Karpas-422 (cell line): ENCODE measurements around the gene FAM43A. TPM values are rescaled to one million over a fixed set of nuclear protein-coding genes. Genes with fewer than 3 reads are reported as not detected.

Experiments
- DNase-seq: peaks from one replicate; pipeline ENCODE4 v3.0.0-alpha.2; 2015
- H2AFZ ChIP-seq: fragments of 200-600 bp; sonication (generic); 2 replicates; pipeline ENCODE4 v1.6.1; 2014; ENCODE audit warnings: antibody characterized with exemption, low read length, mixed read lengths
- H3K27ac ChIP-seq: fragments of 200-600 bp; sonication (generic); 2 replicates; pipeline ENCODE4 v1.5.1; 2014; ENCODE audit warnings: mild to moderate bottlenecking, low read length, moderate library complexity
- H3K27me3 ChIP-seq: fragments of 200-600 bp; sonication (generic); 2 replicates; pipeline ENCODE4 v1.6.1; 2014; ENCODE audit warnings: low read length, mixed read lengths
- H3K36me3 ChIP-seq: fragments of 200-600 bp; sonication (generic); 2 replicates; pipeline ENCODE4 v1.6.1; 2014; ENCODE audit warnings: low read length, mixed read lengths; ENCODE audit not compliant: insufficient read depth
- H3K4me1 ChIP-seq: fragments of 200-600 bp; sonication (generic); 2 replicates; pipeline ENCODE4 v1.6.1; 2014; ENCODE audit warnings: mild to moderate bottlenecking, low read length, mixed read lengths
- H3K4me2 ChIP-seq: fragments of 200-600 bp; sonication (generic); 2 replicates; pipeline ENCODE4 v1.6.1; 2014; ENCODE audit warnings: low read length, low read depth, mild to moderate bottlenecking; ENCODE audit not compliant: poor library complexity, severe bottlenecking
- H3K4me3 ChIP-seq: fragments of 200-600 bp; sonication (generic); 2 replicates; pipeline ENCODE4 v1.5.1; 2014; ENCODE audit warnings: mild to moderate bottlenecking, antibody characterized with exemption, low read length, mixed read lengths
- H3K79me2 ChIP-seq: fragments of 200-600 bp; sonication (generic); 2 replicates; pipeline ENCODE4 v1.6.1; 2014; ENCODE audit warnings: mild to moderate bottlenecking, low read length, mixed read lengths
- H3K9ac ChIP-seq: fragments of 200-600 bp; sonication (generic); 2 replicates; pipeline ENCODE4 v1.6.0; 2014; ENCODE audit warnings: low read length
- H3K9me2 ChIP-seq: fragments of 200-600 bp; sonication (generic), shearing (Covaris generic); replicated peaks from 2 replicates; pipeline ENCODE4 v1.6.0; 2014; ENCODE audit warnings: mild to moderate bottlenecking, low read length, moderate library complexity; ENCODE audit not compliant: insufficient read depth
- H3K9me3 ChIP-seq: fragments of 300-700, 200-600 bp; sonication (generic); 2 replicates; pipeline ENCODE4 v1.6.1; 2014; ENCODE audit warnings: low read length, mixed read lengths
- H4K20me1 ChIP-seq: fragments of 200-600 bp; sonication (generic); 2 replicates; pipeline ENCODE4 v1.6.1; 2014; ENCODE audit warnings: mild to moderate bottlenecking, antibody characterized with exemption, low read length, low read depth; ENCODE audit not compliant: insufficient read depth
- total RNA-seq: library from RNA; depleted of rRNA; stranded (reverse); fragments of >200 nt; shearing (Covaris generic); gene quantifications from 2 replicates; pipeline ENCODE4 v1.2.3, GENCODE V29; 2014; ENCODE audit warnings: low replicate concordance

FAM43A gene
- total RNA-seq, 1 experiment from 2014 or later, result 80.7 TPM

GRCh38 chr3:194654443-194654842 is 31.2 kb upstream of the FAM43A start:
- Histone ChIP-seq H3K4me2 (no peak overlapping the region), H3K36me3 (peaks cover 63% of the 10 kb centered on the region), H3K27ac (no peak overlapping the region)

GRCh38 chr3:194657439-194657838 is 28.2 kb upstream of the FAM43A start:
- H3K4me3 ChIP-seq, result no peak overlapping the region
- no peak overlapping the region for H3K9ac ChIP-seq
- H4K20me1 ChIP-seq, result peaks cover 5% of the 10 kb centered on the region
- no peaks in the 10 kb centered on the region for H3K9me2 ChIP-seq
- no peak overlapping the region for H3K4me2 ChIP-seq
- no peaks in the 10 kb centered on the region for H3K27me3 ChIP-seq
- peaks cover 42% of the 10 kb centered on the region for H3K79me2 ChIP-seq
- no peaks in the 10 kb centered on the region for H3K4me1 ChIP-seq
- DNase-seq, result no peak
- H2AFZ ChIP-seq, result no peak overlapping the region
- no peak overlapping the region for H3K27ac ChIP-seq
- H3K9me3 ChIP-seq, result no peaks in the 10 kb centered on the region
- H3K36me3 ChIP-seq, result peaks cover 53% of the 10 kb centered on the region

More at GRCh38 chr3:194654443-194654842, 31.2 kb upstream of the FAM43A start:
- DNase-seq, result no peak
- H3K79me2 ChIP-seq, result peaks cover 27% of the 10 kb centered on the region
- no peaks in the 10 kb centered on the region for H3K9me3 ChIP-seq
- H3K9ac ChIP-seq, result no peak overlapping the region
- H3K9me2 ChIP-seq, result no peaks in the 10 kb centered on the region
- peaks cover 5% of the 10 kb centered on the region for H4K20me1 ChIP-seq
- no peaks in the 10 kb centered on the region for H3K4me1 ChIP-seq
- H3K4me3 ChIP-seq, result no peak overlapping the region
- H2AFZ ChIP-seq, result no peak overlapping the region
- H3K27me3 ChIP-seq, result no peaks in the 10 kb centered on the region

- Histone ChIP-seq H3K9me2 (no peaks in the 10 kb centered on the region), H3K27ac (no peak overlapping the region), H3K9me3 (no peaks in the 10 kb centered on the region), H3K4me2 (no peak overlapping the region), H3K27me3 (no peaks in the 10 kb centered on the region), H3K4me1 (no peaks in the 10 kb centered on the region), H2AFZ (no peak overlapping the region), H3K79me2 (peaks cover 42% of the 10 kb centered on the region), H3K36me3 (peaks cover 55% of the 10 kb centered on the region), H3K9ac (no peak overlapping the region), H3K4me3 (no peak overlapping the region), H4K20me1 (peaks cover 5% of the 10 kb centered on the region)
- no peak for DNase-seq
These were observed 27.0 kb upstream of the FAM43A start for GRCh38 chr3:194658477-194659242.

GRCh38 chr3:194659778-194660177 is 25.9 kb upstream of the FAM43A start:
- H2AFZ ChIP-seq, result no peak overlapping the region
- no peaks in the 10 kb centered on the region for H3K27me3 ChIP-seq
- H3K4me1 ChIP-seq, result no peaks in the 10 kb centered on the region
- no peaks in the 10 kb centered on the region for H3K9me3 ChIP-seq
- H3K9ac ChIP-seq, result no peak overlapping the region
- H3K27ac ChIP-seq, result no peak overlapping the region
- peaks cover 49% of the 10 kb centered on the region for H3K36me3 ChIP-seq
- no peak overlapping the region for H3K4me2 ChIP-seq
- H3K79me2 ChIP-seq, result peaks cover 36% of the 10 kb centered on the region
- DNase-seq, result no peak
- no peaks in the 10 kb centered on the region for H3K9me2 ChIP-seq
- H4K20me1 ChIP-seq, result peaks cover 5% of the 10 kb centered on the region
- H3K4me3 ChIP-seq, result no peak overlapping the region

GRCh38 chr3:194661374-194661773 is 24.3 kb upstream of the FAM43A start:
- DNase-seq, result no peak
- Histone ChIP-seq H3K4me1 (no peaks in the 10 kb centered on the region), H3K4me2 (no peak overlapping the region), H3K9me2 (no peaks in the 10 kb centered on the region), H3K36me3 (peaks cover 58% of the 10 kb centered on the region), H3K9ac (no peak overlapping the region), H3K79me2 (peaks cover 40% of the 10 kb centered on the region), H3K27ac (no peak overlapping the region), H3K4me3 (no peak overlapping the region), H3K27me3 (no peaks in the 10 kb centered on the region), H4K20me1 (no peaks in the 10 kb centered on the region), H2AFZ (no peak overlapping the region), H3K9me3 (no peaks in the 10 kb centered on the region)

- DNase-seq, result no peak
- Histone ChIP-seq H3K36me3 (peaks cover 63% of the 10 kb centered on the region), H3K4me3 (no peak overlapping the region), H3K9me3 (no peaks in the 10 kb centered on the region), H3K4me2 (no peak overlapping the region), H3K9ac (no peak overlapping the region), H3K9me2 (no peaks in the 10 kb centered on the region), H3K4me1 (no peaks in the 10 kb centered on the region), H4K20me1 (no peaks in the 10 kb centered on the region), H3K27me3 (no peaks in the 10 kb centered on the region), H3K27ac (no peak overlapping the region), H2AFZ (no peak overlapping the region), H3K79me2 (peaks cover 40% of the 10 kb centered on the region)
These were observed 23.7 kb upstream of the FAM43A start for GRCh38 chr3:194661946-194662345.

GRCh38 chr3:194664857-194665256 is 20.8 kb upstream of the FAM43A start:
- no peak overlapping the region for H3K9ac ChIP-seq
- H3K9me3 ChIP-seq, result no peaks in the 10 kb centered on the region
- H3K27me3 ChIP-seq, result no peaks in the 10 kb centered on the region
- H2AFZ ChIP-seq, result no peak overlapping the region
- no peak for DNase-seq
- H3K4me3 ChIP-seq, result no peak overlapping the region
- H3K79me2 ChIP-seq, result peaks cover 47% of the 10 kb centered on the region
- no peaks in the 10 kb centered on the region for H4K20me1 ChIP-seq
- no peaks in the 10 kb centered on the region for H3K9me2 ChIP-seq
- no peak overlapping the region for H3K4me2 ChIP-seq
- no peak overlapping the region for H3K27ac ChIP-seq
- no peaks in the 10 kb centered on the region; the same call in 1 of the 2 replicates for H3K4me1 ChIP-seq
- peaks cover 55% of the 10 kb centered on the region for H3K36me3 ChIP-seq

- peaks cover 8% of the 10 kb centered on the region; the same call in 1 of the 2 replicates for H4K20me1 ChIP-seq
- H3K9me2 ChIP-seq, result no peaks in the 10 kb centered on the region
These were observed 18.3 kb upstream of the FAM43A start for GRCh38 chr3:194667363-194667762.

More at GRCh38 chr3:194667363-194667762, 18.3 kb upstream of the FAM43A start:
- Histone ChIP-seq H3K4me3 (no peak overlapping the region), H3K9ac (no peak overlapping the region), H3K4me2 (no peak overlapping the region), H3K27ac (no peak overlapping the region), H3K9me3 (no peaks in the 10 kb centered on the region), H3K79me2 (peaks cover 58% of the 10 kb centered on the region), H3K4me1 (peaks cover 13% of the 10 kb centered on the region), H3K27me3 (no peaks in the 10 kb centered on the region), H3K36me3 (peaks cover 46% of the 10 kb centered on the region; the same call in 1 of the 2 replicates), H2AFZ (no peak overlapping the region)
- no peak for DNase-seq
